Tibial nerve (tissue), 3 donors: ENCODE data around the gene GNAT1.

Experiments
- CTCF ChIP-seq, 5 experiments: fragments of 200-600 bp in 3 of 5; fragments of 450-650 bp in 2 of 5; sonication (generic) in 3 of 5; IDR thresholded peaks; one replicate each; pipeline ENCODE4 v1.5.1; 2016 to 2019; ENCODE audit warnings: antibody characterized with exemption in 5 of 5, mild to moderate bottlenecking in 3 of 5, moderate library complexity in 2 of 5
- POLR2A ChIP-seq, 2 donors: fragments of 450-650 bp; IDR thresholded peaks; one replicate each; pipeline ENCODE4 v1.6.1; 2017; ENCODE audit warnings: antibody characterized with exemption in 2 of 2, mild to moderate bottlenecking in 2 of 2, moderate library complexity in 2 of 2

GRCh38 chr3:50246517-50246954 lies 55.1 kb downstream of the GNAT1 start:
- peak in 1 of 5 experiments; percentile 12 for TF ChIP-seq CTCF (IDR thresholded peaks at IDR 0.05)
- no peak for TF ChIP-seq POLR2A (IDR thresholded peaks at IDR 0.05)
